WTC11 (cell line): ENCODE data around the gene IL1F10. TPM values are rescaled to one million over a fixed set of nuclear protein-coding genes. Genes with fewer than 3 reads are reported as not detected.

Source experiments
- ATAC-seq: fragments of 200-7000 bp; cut with Tn5 transposase; 2 replicates; pipeline ENCODE4 v1.10.0; 2021; ENCODE audit warnings: mild to moderate bottlenecking, moderate library complexity
- CTCF ChIA-PET: fragments of 300-600 bp; sonication (Branson Sonifier 250); formaldehyde crosslinking; loops from one replicate; lab custom pipeline; 2021; ENCODE audit warnings: antibody characterized with exemption; lab: Charles Lee
- POLR2A ChIA-PET: fragments of 350-600 bp; sonication (Branson Sonifier 250); formaldehyde crosslinking; loops from one replicate; lab custom pipeline; 2021; ENCODE audit warnings: antibody characterized with exemption; lab: Charles Lee
- DNase-seq: peaks from one replicate; pipeline ENCODE4 v3.0.0; 2021; ENCODE audit warnings: low spot score
- H3K27ac Mint-ChIP-seq: 2 replicates; pipeline ENCODE4 v1.8.0; 2021; ENCODE audit warnings: mixed read lengths
- H3K27me3 Mint-ChIP-seq: 2 replicates; pipeline ENCODE4 v1.8.0; 2021; ENCODE audit warnings: low read depth, mild to moderate bottlenecking, moderate library complexity, mixed read lengths
- H3K36me3 Mint-ChIP-seq: 2 replicates; pipeline ENCODE4 v1.8.0; 2021; ENCODE audit warnings: mixed read lengths
- H3K4me1 Mint-ChIP-seq: 2 replicates; pipeline ENCODE4 v1.8.0; 2022; ENCODE audit warnings: mixed read lengths
- H3K4me3 Mint-ChIP-seq: 2 replicates; pipeline ENCODE4 v1.8.0; 2021; ENCODE audit warnings: mild to moderate bottlenecking, moderate library complexity, mixed read lengths
- H3K9me3 Mint-ChIP-seq: 2 replicates; pipeline ENCODE4 v1.8.0; 2021; ENCODE audit warnings: mixed read lengths
- AR ChIP-seq: fragments of 250-450 bp; sonication (Bioruptor Pico); IDR thresholded peaks from 2 replicates; pipeline ENCODE4 v1.9.0; 2021; ENCODE audit warnings: mild to moderate bottlenecking
- ARID4B ChIP-seq: sonication (generic); formaldehyde crosslinking; IDR thresholded peaks from 2 replicates; pipeline ENCODE4 v1.8.0; 2023; ENCODE audit warnings: missing genetic modification reagents, mild to moderate bottlenecking, borderline replicate concordance
- ATF1 ChIP-seq: sonication (generic); formaldehyde crosslinking; IDR thresholded peaks from 2 replicates; pipeline ENCODE4 v1.8.1; 2023; ENCODE audit warnings: mild to moderate bottlenecking, moderate library complexity, missing genetic modification reagents
- EMX1 ChIP-seq: fragments of 250-450 bp; sonication (Bioruptor Pico); IDR thresholded peaks from 2 replicates; pipeline ENCODE4 v1.8.0; 2021; ENCODE audit warnings: mild to moderate bottlenecking
- HMGXB4 ChIP-seq: sonication (generic); formaldehyde crosslinking; IDR thresholded peaks from 2 replicates; pipeline ENCODE4 v1.8.1; 2023; ENCODE audit warnings: mild to moderate bottlenecking, moderate library complexity, missing genetic modification reagents
- NFE2L1 ChIP-seq: sonication (generic); formaldehyde crosslinking; IDR thresholded peaks from 2 replicates; pipeline ENCODE4 v1.8.1; 2023; ENCODE audit warnings: missing genetic modification reagents
- NR3C1 ChIP-seq: sonication (generic); formaldehyde crosslinking; conservative IDR thresholded peaks from 2 replicates; pipeline ENCODE4 v1.8.1; 2023; ENCODE audit warnings: low read depth, mild to moderate bottlenecking, missing genetic modification reagents
- SMAD3 ChIP-seq: sonication (generic); formaldehyde crosslinking; IDR thresholded peaks from 2 replicates; pipeline ENCODE4 v1.8.0; 2022; ENCODE audit warnings: missing genetic modification reagents, mild to moderate bottlenecking, borderline replicate concordance
- SOX15 ChIP-seq: fragments of 250-450 bp; sonication (Bioruptor Pico); IDR thresholded peaks from 2 replicates; pipeline ENCODE4 v1.9.0; 2021; ENCODE audit warnings: mild to moderate bottlenecking
- SP1 ChIP-seq: sonication (generic); formaldehyde crosslinking; conservative IDR thresholded peaks from 2 replicates; pipeline ENCODE4 v1.8.1; 2022; ENCODE audit warnings: missing genetic modification reagents
- STAT6 ChIP-seq: sonication (generic); formaldehyde crosslinking; conservative IDR thresholded peaks from 2 replicates; pipeline ENCODE4 v1.8.1; 2023; ENCODE audit warnings: mild to moderate bottlenecking, low read depth, missing genetic modification reagents, moderate library complexity
- TEAD1 ChIP-seq: sonication (generic); formaldehyde crosslinking; IDR thresholded peaks from 2 replicates; pipeline ENCODE4 v1.8.0; 2022; ENCODE audit warnings: mild to moderate bottlenecking, missing genetic modification reagents
- ZNF121 ChIP-seq: sonication (generic); formaldehyde crosslinking; IDR thresholded peaks from 2 replicates; pipeline ENCODE4 v1.8.0; 2023; ENCODE audit warnings: missing genetic modification reagents
- ZNF317 ChIP-seq: sonication (generic); formaldehyde crosslinking; IDR thresholded peaks from 2 replicates; pipeline ENCODE4 v1.8.1; 2023; ENCODE audit warnings: low read depth, mild to moderate bottlenecking, moderate library complexity, missing genetic modification reagents, borderline replicate concordance
- ZNF512 ChIP-seq: sonication (generic); formaldehyde crosslinking; IDR thresholded peaks from 2 replicates; pipeline ENCODE4 v1.8.1; 2022; ENCODE audit warnings: missing genetic modification reagents, borderline replicate concordance
- total RNA-seq: library from RNA; stranded (reverse); gene quantifications from 3 replicates; pipeline ENCODE4 v1.2.3, GENCODE V29; 2021
- TF ChIP-seq, protein P1 (sequence below): sonication (generic); formaldehyde crosslinking; IDR thresholded peaks from 2 replicates; pipeline ENCODE4 v1.8.0; 2022; ENCODE audit warnings: mild to moderate bottlenecking, missing genetic modification reagents
- TF ChIP-seq, protein P2 (sequence below): sonication (generic); formaldehyde crosslinking; IDR thresholded peaks from 2 replicates; pipeline ENCODE4 v1.8.1; 2022; ENCODE audit warnings: mild to moderate bottlenecking, moderate library complexity, missing genetic modification reagents

IL1F10 gene
- total RNA-seq, 1 experiment from 2014 or later = not detected

DNA sequence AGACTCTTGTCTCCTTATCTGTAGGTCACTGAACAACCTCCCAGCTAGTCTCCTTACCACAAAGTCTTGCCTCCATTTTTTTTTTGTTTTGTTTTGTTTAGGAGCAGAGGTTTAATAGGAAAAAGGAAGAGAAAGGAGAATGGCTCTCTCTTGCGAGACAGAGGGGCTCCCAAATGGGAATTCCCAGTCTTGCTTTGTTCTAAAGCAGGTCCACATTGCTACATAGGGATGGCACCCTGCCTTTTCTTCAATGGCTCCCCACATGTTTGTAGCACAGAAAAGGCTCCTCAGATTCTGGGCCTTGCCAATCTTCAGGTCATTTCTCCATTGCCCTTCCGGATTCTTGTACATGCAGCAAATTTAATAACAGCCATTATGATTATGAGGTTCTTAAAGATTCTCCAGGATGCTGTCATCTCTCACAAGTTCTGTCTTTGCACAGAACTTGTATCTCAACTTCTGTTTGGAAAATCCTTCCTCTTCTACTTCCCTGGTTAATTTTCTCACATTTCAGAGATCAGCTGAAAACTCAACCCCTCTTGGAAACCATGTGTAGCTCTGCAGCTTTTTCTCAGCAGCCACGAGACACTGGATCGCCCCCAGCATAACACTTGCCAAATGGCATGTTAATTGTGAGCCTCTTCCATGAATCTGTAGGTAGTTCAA lies 23.6 kb downstream of the IL1F10 start (continued):
- TF ChIP-seq AR (no peak), TEAD1 (CRISPR knock-in tag) (no peak), SP1 (CRISPR knock-in tag) (no peak), NFE2L1 (CRISPR knock-in tag) (no peak)
- TF ChIP-seq, protein P1, sequence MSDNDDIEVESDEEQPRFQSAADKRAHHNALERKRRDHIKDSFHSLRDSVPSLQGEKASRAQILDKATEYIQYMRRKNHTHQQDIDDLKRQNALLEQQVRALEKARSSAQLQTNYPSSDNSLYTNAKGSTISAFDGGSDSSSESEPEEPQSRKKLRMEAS = no peak
- TF ChIP-seq, all 79 proteins: peak for 0

GRCh38 chr2:113092864-113093612 lies 25.3 kb downstream of the IL1F10 start:
- ChIA-PET CTCF (interaction anchor here (1.1 to 1.9 kb wide), 2 partner anchors 13 to 106 kb away, joined by 3 to 9 read pairs; no protein-coding TSS in a partner anchor), POLR2A (no interaction called here)
- DNase-seq (no peak), ATAC-seq (no peak)
- Mint-ChIP-seq H3K36me3 (peaks cover 2% of the 10 kb centered on the region; the same call in 1 of the 2 replicates), H3K4me1 (no peaks in the 10 kb centered on the region), H3K27me3 (peaks cover 13% of the 10 kb centered on the region), H3K9me3 (peaks cover 34% of the 10 kb centered on the region), H3K4me3 (no peak overlapping the region), H3K27ac (no peak overlapping the region)
- TF ChIP-seq ARID4B (CRISPR knock-in tag) (no peak), STAT6 (CRISPR knock-in tag) (no peak), NFE2L1 (CRISPR knock-in tag) (no peak), SMAD3 (CRISPR knock-in tag) (no peak), ZNF317 (CRISPR knock-in tag) (no peak), NR3C1 (CRISPR knock-in tag) (no peak), ZNF512 (CRISPR knock-in tag) (no peak), ATF1 (CRISPR knock-in tag) (no peak), EMX1 (CRISPR knock-in tag) (no peak), SOX15 (CRISPR knock-in tag) (no peak), HMGXB4 (no peak), ZNF121 (CRISPR knock-in tag) (no peak)
- TF ChIP-seq, protein P2, sequence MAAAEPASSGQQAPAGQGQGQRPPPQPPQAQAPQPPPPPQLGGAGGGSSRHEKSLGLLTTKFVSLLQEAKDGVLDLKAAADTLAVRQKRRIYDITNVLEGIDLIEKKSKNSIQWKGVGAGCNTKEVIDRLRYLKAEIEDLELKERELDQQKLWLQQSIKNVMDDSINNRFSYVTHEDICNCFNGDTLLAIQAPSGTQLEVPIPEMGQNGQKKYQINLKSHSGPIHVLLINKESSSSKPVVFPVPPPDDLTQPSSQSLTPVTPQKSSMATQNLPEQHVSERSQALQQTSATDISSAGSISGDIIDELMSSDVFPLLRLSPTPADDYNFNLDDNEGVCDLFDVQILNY = no peak
